Sigmoid colon (tissue), 4 donors: ENCODE measurements around the gene WWC1.

ENCODE experiments used
- CTCF ChIP-seq, 4 experiments: fragments of 450-650 bp in 3 of 4; fragments of 200-600 bp in 1 of 4; IDR thresholded peaks; one replicate each; pipeline ENCODE4 v1.5.1; 2016 to 2019; ENCODE audit warnings: antibody characterized with exemption in 4 of 4, mild to moderate bottlenecking in 3 of 4, moderate library complexity in 2 of 4
- EP300 ChIP-seq, 4 donors: sonication (generic); formaldehyde crosslinking; IDR thresholded peaks; one replicate each; pipeline ENCODE4 v1.6.1; 2017; ENCODE audit warnings: antibody characterized with exemption in 4 of 4
- POLR2A ChIP-seq, 2 donors: fragments of 450-650 bp; IDR thresholded peaks; one replicate each; pipeline ENCODE4 v1.6.1; 2016; ENCODE audit warnings: antibody characterized with exemption in 2 of 2, mild to moderate bottlenecking in 2 of 2, moderate library complexity in 2 of 2

GRCh38 chr5:168390491-168390890 is 99.0 kb downstream of the WWC1 start:
- TF ChIP-seq POLR2A (IDR thresholded peaks at IDR 0.05) (no peak), CTCF (IDR thresholded peaks at IDR 0.05) (no peak), EP300 (IDR thresholded peaks at IDR 0.05) (no peak)
